IMR-90 (cell line): ENCODE results near the gene TDRD6. TPM values are rescaled to one million over a fixed set of nuclear protein-coding genes. Genes with fewer than 3 reads are reported as not detected.

Experiments used
- ATAC-seq: fragments of 200-7000 bp; cut with Tn5 transposase; 2 replicates; pipeline ENCODE4 v1.9.1; 2020; ENCODE audit warnings: low read depth, mild to moderate bottlenecking, moderate library complexity
- BruUV-seq: library from RNA; stranded (reverse); fragments of 400-500 nt; replicated peaks from 2 replicates; lab custom pipeline; 2021; lab: Mats Ljungman, UMichigan
- CTCF ChIA-PET: fragments of 300-600 bp; formaldehyde crosslinking; extraction: SDS; loops from one replicate; lab custom pipeline; 2021; ENCODE audit warnings: antibody characterized with exemption; lab: Yijun Ruan, JAX
- POLR2A ChIA-PET: fragments of 300-600 bp; sonication (Branson Sonifier 250); formaldehyde crosslinking; loops from one replicate; lab custom pipeline; 2022; ENCODE audit warnings: antibody characterized with exemption; ENCODE audit not compliant: unreplicated experiment; lab: Charles Lee
- DNase-seq: peaks from one replicate; pipeline ENCODE4 v3.0.0; 2013
- H2AFZ ChIP-seq: replicated peaks from 2 replicates; pipeline ENCODE3; 2013; ENCODE audit warnings: low read length, mild to moderate bottlenecking; ENCODE audit not compliant: poor library complexity
- H2AK5ac ChIP-seq: 2 replicates; pipeline ENCODE4 v1.6.1; 2013; ENCODE audit warnings: low read depth, low read length, inconsistent platforms
- H2AK9ac ChIP-seq: replicated peaks from 2 replicates; pipeline ENCODE3; 2013; ENCODE audit warnings: mild to moderate bottlenecking, low read depth, low read length, moderate library complexity; ENCODE audit not compliant: poor library complexity
- H2BK120ac ChIP-seq: 2 replicates; pipeline ENCODE4 v1.6.1; 2013; ENCODE audit warnings: low read depth, low read length, inconsistent platforms
- H2BK15ac ChIP-seq: 3 replicates; pipeline ENCODE4 v1.6.1; 2013; ENCODE audit warnings: low read depth, low read length, inconsistent platforms
- H2BK20ac ChIP-seq: 2 replicates; pipeline ENCODE4 v1.6.1; 2013; ENCODE audit warnings: low read depth, mild to moderate bottlenecking, inconsistent platforms, low read length, moderate library complexity
- H2BK5ac ChIP-seq: 2 replicates; pipeline ENCODE4 v1.6.1; 2013; ENCODE audit warnings: mild to moderate bottlenecking, low read depth, low read length, inconsistent platforms; ENCODE audit not compliant: poor library complexity, severe bottlenecking
- H3K14ac ChIP-seq: replicated peaks from 2 replicates; pipeline ENCODE4 v1.6.1; 2013; ENCODE audit warnings: low read depth, low read length, inconsistent platforms
- H3K18ac ChIP-seq: 2 replicates; pipeline ENCODE4 v1.6.1; 2013; ENCODE audit warnings: low read depth, low read length, control low read depth
- H3K23ac ChIP-seq: 2 replicates; pipeline ENCODE4 v1.6.1; 2013; ENCODE audit warnings: low read depth, low read length, inconsistent platforms
- H3K27ac ChIP-seq: 2 replicates; pipeline ENCODE4 v1.5.1; 2013; ENCODE audit warnings: mild to moderate bottlenecking, control low read depth, low read length; ENCODE audit not compliant: insufficient read depth
- H3K27me3 ChIP-seq: 2 replicates; pipeline ENCODE4 v1.6.1; 2013; ENCODE audit warnings: low read length; ENCODE audit not compliant: control insufficient read depth, insufficient read depth
- H3K36me3 ChIP-seq: 2 replicates; pipeline ENCODE4 v1.6.1; 2013; ENCODE audit warnings: low read length, mixed read lengths; ENCODE audit not compliant: control insufficient read depth, insufficient read depth
- H3K4ac ChIP-seq: 2 replicates; pipeline ENCODE4 v1.6.1; 2013; ENCODE audit warnings: low read depth, low read length, inconsistent platforms
- H3K4me1 ChIP-seq: 2 replicates; pipeline ENCODE4 v1.6.1; 2013; ENCODE audit warnings: low read length, mixed read lengths; ENCODE audit not compliant: control insufficient read depth, insufficient read depth
- H3K4me2 ChIP-seq: 2 replicates; pipeline ENCODE4 v1.6.1; 2013; ENCODE audit warnings: low read depth, mild to moderate bottlenecking, control low read depth, low read length, moderate library complexity
- H3K4me3 ChIP-seq: 2 replicates; pipeline ENCODE4 v1.5.1; 2013; ENCODE audit warnings: low read depth, mild to moderate bottlenecking, control low read depth, low read length, moderate library complexity; ENCODE audit not compliant: insufficient read depth
- H3K56ac ChIP-seq: 2 replicates; pipeline ENCODE4 v1.6.1; 2013; ENCODE audit warnings: low read length, inconsistent platforms; ENCODE audit not compliant: insufficient read depth; ENCODE audit errors: extremely low read depth
- H3K79me1 ChIP-seq, 2 experiments: 2 replicates each; pipeline ENCODE4 v1.6.1; 2013; ENCODE audit warnings: low read length in 2 of 2, inconsistent platforms in 1 of 2, low read depth in 1 of 2
- H3K9ac ChIP-seq: 2 replicates; pipeline ENCODE4 v1.6.1; 2013; ENCODE audit warnings: low read depth, low read length, control low read depth
- H3K9me1 ChIP-seq: 2 replicates; pipeline ENCODE4 v1.6.1; 2013; ENCODE audit warnings: low read length, inconsistent platforms; ENCODE audit not compliant: insufficient read depth
- H3K9me3 ChIP-seq: 2 replicates; pipeline ENCODE4 v1.6.1; 2013; ENCODE audit warnings: low read length; ENCODE audit not compliant: control insufficient read depth, insufficient read depth
- H4K20me1 ChIP-seq: 2 replicates; pipeline ENCODE4 v1.6.1; 2013; ENCODE audit warnings: low read length, inconsistent platforms; ENCODE audit not compliant: insufficient read depth
- H4K5ac ChIP-seq: 2 replicates; pipeline ENCODE4 v1.6.1; 2013; ENCODE audit warnings: mild to moderate bottlenecking, low read depth, low read length, control low read depth
- H4K8ac ChIP-seq, 2 experiments: 2 replicates each; pipeline ENCODE4 v1.6.1; 2013; ENCODE audit warnings: low read depth in 2 of 2, low read length in 2 of 2, control low read depth in 1 of 2, inconsistent platforms in 1 of 2
- H4K91ac ChIP-seq: 2 replicates; pipeline ENCODE4 v1.6.1; 2013; ENCODE audit warnings: low read depth, low read length, inconsistent platforms; ENCODE audit not compliant: insufficient read depth
- BHLHE40 ChIP-seq: fragments of 150-350 bp; IDR thresholded peaks from 2 replicates; pipeline ENCODE4 v1.6.1; 2016; ENCODE audit warnings: mild to moderate bottlenecking, low read depth, low read length
- CEBPB ChIP-seq: IDR thresholded peaks from 2 replicates; pipeline ENCODE4 v1.6.1; 2012; ENCODE audit warnings: low read depth, low read length, improper control_type of control experiment
- MAFK ChIP-seq: IDR thresholded peaks from 2 replicates; pipeline ENCODE4 v1.6.1; 2012; ENCODE audit warnings: low read depth, low read length, improper control_type of control experiment
- MAZ ChIP-seq: IDR thresholded peaks from 2 replicates; pipeline ENCODE4 v1.6.1; 2012; ENCODE audit warnings: low read depth, mild to moderate bottlenecking, low read length, improper control_type of control experiment, moderate library complexity, borderline replicate concordance
- MXI1 ChIP-seq: IDR thresholded peaks from 2 replicates; pipeline ENCODE4 v1.6.1; 2012; ENCODE audit warnings: low read depth, mild to moderate bottlenecking, low read length, moderate library complexity, borderline replicate concordance
- NFE2L2 ChIP-seq: fragments of 150-350 bp; IDR thresholded peaks from 2 replicates; pipeline ENCODE4 v1.6.1; 2016; ENCODE audit warnings: low read depth, mild to moderate bottlenecking, low read length
- POLR2A ChIP-seq: IDR thresholded peaks from 2 replicates; pipeline ENCODE4 v1.6.1; 2012; ENCODE audit warnings: mild to moderate bottlenecking, low read depth, low read length
- RAD21 ChIP-seq: IDR thresholded peaks from 2 replicates; pipeline ENCODE4 v1.6.1; 2012; ENCODE audit warnings: low read length, improper control_type of control experiment
- RFX5 ChIP-seq: IDR thresholded peaks from 2 replicates; pipeline ENCODE4 v1.8.0; 2012; ENCODE audit warnings: low read depth, mild to moderate bottlenecking, low read length, moderate library complexity
- SMC3 ChIP-seq: fragments of 150-350 bp; IDR thresholded peaks from 2 replicates; pipeline ENCODE4 v1.6.1; 2016; ENCODE audit warnings: low read depth, mild to moderate bottlenecking, antibody characterized with exemption, low read length, moderate library complexity
- WGBS, 2 experiments: methylation state at CpG; one replicate each; pipeline versions ENCODE4 v1.1.5 to v1.1.7; 2013; ENCODE audit warnings: missing lambda C conversion rate in 2 of 2; ENCODE audit not compliant: insufficient read length in 1 of 2; ENCODE audit errors: extremely low coverage in 2 of 2; 5-methylcytosine and 5-hydroxymethylcytosine counted together
- dilution Hi-C: fragments of 300-500 bp; cut with HindIII; formaldehyde crosslinking; loops from one replicate; pipeline ENCODE4 v1.14.3; 2018; ENCODE audit warnings: low sequenced_read_pairs; ENCODE audit not compliant: unreplicated experiment
- in situ Hi-C: fragments of 300-500 bp; cut with MboI; formaldehyde crosslinking; loops from 3 replicates; pipeline ENCODE4 v1.14.3; 2019; ENCODE audit warnings: low sequenced_read_pairs, inconsistent platforms, mixed read lengths
- intact Hi-C: fragments of 100-400 bp; cut with micrococcal nuclease; formaldehyde crosslinking; loops from 2 replicates; pipeline ENCODE4 v1.10.0; 2022
- polyA plus RNA-seq, 3 experiments: library from polyadenylated mRNA; depleted of rRNA; stranded (reverse); fragments of >200 nt; gene quantifications; 2 replicates each; pipeline ENCODE4 v1.2.3, GENCODE V29; 2012; ENCODE audit warnings: low replicate concordance in 1 of 3
- total RNA-seq: library from RNA; depleted of rRNA; stranded (reverse); fragments of >200 nt; gene quantifications from 2 replicates; pipeline ENCODE4 v1.2.3, GENCODE V29; 2012
- TF ChIP-seq, protein P1 (sequence below): conservative IDR thresholded peaks from 2 replicates; pipeline ENCODE4 v1.5.1; 2012; ENCODE audit warnings: mild to moderate bottlenecking, low read depth, low read length, improper control_type of control experiment

Gene TDRD6
- total and polyA plus RNA-seq, 2 of the 4 experiments (the other 2 are of a cell fraction) = not detected

DNA sequence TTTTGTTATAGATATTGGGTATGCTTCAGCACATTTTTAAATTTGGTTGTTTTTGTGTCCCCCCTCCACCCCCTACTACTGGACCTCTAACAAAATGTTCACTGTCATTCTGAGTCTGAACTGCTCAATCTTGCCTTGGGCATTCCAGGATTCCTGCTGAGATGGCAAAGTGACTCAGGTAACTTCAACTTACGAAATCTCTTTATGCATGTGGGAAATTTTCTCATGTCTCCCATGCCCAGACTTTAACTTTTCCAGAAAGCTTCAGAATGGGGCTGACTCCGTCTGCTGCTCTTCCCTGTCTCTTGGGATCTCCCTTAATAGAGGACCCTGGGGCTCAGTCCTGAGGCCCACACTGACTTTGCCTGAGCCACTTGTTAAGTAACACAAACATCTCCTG is 49.0 kb upstream of the TDRD6 start:
- Histone ChIP-seq H4K91ac (no peak overlapping the region), H2BK20ac (no peak overlapping the region), H2AK5ac (no peak overlapping the region), H3K4me2 (no peak overlapping the region), H3K27ac (no peak overlapping the region), H3K27me3 (no peaks in the 10 kb centered on the region), H3K14ac (no peak overlapping the region), H2BK120ac (no peak overlapping the region), H2BK15ac (no peak overlapping the region), H3K4ac (no peak overlapping the region), H3K9me3 (no peaks in the 10 kb centered on the region), H3K9ac (no peak overlapping the region), H4K8ac (no peak overlapping the region), H4K5ac (no peak overlapping the region), H3K4me1 (peaks cover 2% of the 10 kb centered on the region; the same call in 1 of the 2 replicates), H3K4me3 (no peak overlapping the region), H3K23ac (no peak overlapping the region), H3K9me1 (no peaks in the 10 kb centered on the region), H3K36me3 (no peaks in the 10 kb centered on the region), H3K56ac (no peak overlapping the region), H2BK5ac (no peak overlapping the region), H3K79me1 (no peaks in the 10 kb centered on the region), H4K20me1 (no peaks in the 10 kb centered on the region), H2AFZ (no peak overlapping the region), H3K18ac (no peak overlapping the region), H2AK9ac (no peak overlapping the region)
- no TSS peak for BruUV-seq
- ATAC-seq (no peak), DNase-seq (no peak)
- WGBS, 2 experiments = no CpG with 5 or more reads among the region's 2 CpGs
- ChIA-PET POLR2A (no interaction called here), CTCF (no interaction called here)
- dilution Hi-C loops (no loop called here), intact Hi-C loops (no loop called here), in situ Hi-C loops (no loop called here)
- TF ChIP-seq NFE2L2 (no peak), CEBPB (no peak), POLR2A (no peak), MAZ (no peak), RAD21 (no peak), MAFK (no peak), MXI1 (no peak), BHLHE40 (no peak), SMC3 (no peak), RFX5 (no peak)
- TF ChIP-seq, protein P1, sequence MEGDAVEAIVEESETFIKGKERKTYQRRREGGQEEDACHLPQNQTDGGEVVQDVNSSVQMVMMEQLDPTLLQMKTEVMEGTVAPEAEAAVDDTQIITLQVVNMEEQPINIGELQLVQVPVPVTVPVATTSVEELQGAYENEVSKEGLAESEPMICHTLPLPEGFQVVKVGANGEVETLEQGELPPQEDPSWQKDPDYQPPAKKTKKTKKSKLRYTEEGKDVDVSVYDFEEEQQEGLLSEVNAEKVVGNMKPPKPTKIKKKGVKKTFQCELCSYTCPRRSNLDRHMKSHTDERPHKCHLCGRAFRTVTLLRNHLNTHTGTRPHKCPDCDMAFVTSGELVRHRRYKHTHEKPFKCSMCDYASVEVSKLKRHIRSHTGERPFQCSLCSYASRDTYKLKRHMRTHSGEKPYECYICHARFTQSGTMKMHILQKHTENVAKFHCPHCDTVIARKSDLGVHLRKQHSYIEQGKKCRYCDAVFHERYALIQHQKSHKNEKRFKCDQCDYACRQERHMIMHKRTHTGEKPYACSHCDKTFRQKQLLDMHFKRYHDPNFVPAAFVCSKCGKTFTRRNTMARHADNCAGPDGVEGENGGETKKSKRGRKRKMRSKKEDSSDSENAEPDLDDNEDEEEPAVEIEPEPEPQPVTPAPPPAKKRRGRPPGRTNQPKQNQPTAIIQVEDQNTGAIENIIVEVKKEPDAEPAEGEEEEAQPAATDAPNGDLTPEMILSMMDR = no peak
